WTC11 (cell line): ENCODE measurements around the gene CHRNA5. TPM values are rescaled to one million over a fixed set of nuclear protein-coding genes. Genes with fewer than 3 reads are reported as not detected.

Experiments used
- ATAC-seq: fragments of 200-7000 bp; cut with Tn5 transposase; 2 replicates; pipeline ENCODE4 v1.10.0; 2021; ENCODE audit warnings: mild to moderate bottlenecking, moderate library complexity
- CTCF ChIA-PET: fragments of 300-600 bp; sonication (Branson Sonifier 250); formaldehyde crosslinking; loops from one replicate; lab custom pipeline; 2021; ENCODE audit warnings: antibody characterized with exemption; lab: Charles Lee
- POLR2A ChIA-PET: fragments of 350-600 bp; sonication (Branson Sonifier 250); formaldehyde crosslinking; loops from one replicate; lab custom pipeline; 2021; ENCODE audit warnings: antibody characterized with exemption; lab: Charles Lee
- DNase-seq: peaks from one replicate; pipeline ENCODE4 v3.0.0; 2021; ENCODE audit warnings: low spot score
- H3K27ac Mint-ChIP-seq: 2 replicates; pipeline ENCODE4 v1.8.0; 2021; ENCODE audit warnings: mixed read lengths
- H3K27me3 Mint-ChIP-seq: 2 replicates; pipeline ENCODE4 v1.8.0; 2021; ENCODE audit warnings: low read depth, mild to moderate bottlenecking, moderate library complexity, mixed read lengths
- H3K36me3 Mint-ChIP-seq: 2 replicates; pipeline ENCODE4 v1.8.0; 2021; ENCODE audit warnings: mixed read lengths
- H3K4me1 Mint-ChIP-seq: 2 replicates; pipeline ENCODE4 v1.8.0; 2022; ENCODE audit warnings: mixed read lengths
- H3K4me3 Mint-ChIP-seq: 2 replicates; pipeline ENCODE4 v1.8.0; 2021; ENCODE audit warnings: mild to moderate bottlenecking, moderate library complexity, mixed read lengths
- H3K9me3 Mint-ChIP-seq: 2 replicates; pipeline ENCODE4 v1.8.0; 2021; ENCODE audit warnings: mixed read lengths
- ARID4B ChIP-seq: sonication (generic); formaldehyde crosslinking; IDR thresholded peaks from 2 replicates; pipeline ENCODE4 v1.8.0; 2023; ENCODE audit warnings: missing genetic modification reagents, mild to moderate bottlenecking, borderline replicate concordance
- ATF2 ChIP-seq: sonication (generic); formaldehyde crosslinking; IDR thresholded peaks from 2 replicates; pipeline ENCODE4 v1.8.1; 2022; ENCODE audit warnings: low read depth, missing genetic modification reagents, borderline replicate concordance
- ATF6 ChIP-seq: sonication (generic); formaldehyde crosslinking; IDR thresholded peaks from 2 replicates; pipeline ENCODE4 v1.8.1; 2023; ENCODE audit warnings: mild to moderate bottlenecking, missing genetic modification reagents
- E2F4 ChIP-seq: sonication (generic); formaldehyde crosslinking; IDR thresholded peaks from 2 replicates; pipeline ENCODE4 v1.8.1; 2022; ENCODE audit warnings: low read depth, mild to moderate bottlenecking, moderate library complexity, missing genetic modification reagents, borderline replicate concordance
- ESRRA ChIP-seq: sonication (generic); formaldehyde crosslinking; IDR thresholded peaks from 2 replicates; pipeline ENCODE4 v1.8.1; 2022; ENCODE audit warnings: mild to moderate bottlenecking, missing genetic modification reagents, borderline replicate concordance
- FOXP1 ChIP-seq: sonication (generic); formaldehyde crosslinking; IDR thresholded peaks from 2 replicates; pipeline ENCODE4 v1.8.0; 2022; ENCODE audit warnings: missing genetic modification reagents, mild to moderate bottlenecking, moderate library complexity, borderline replicate concordance
- GTF2I ChIP-seq: fragments of 250-450 bp; sonication (Bioruptor Pico); conservative IDR thresholded peaks from 2 replicates; pipeline ENCODE4 v1.4.0; 2021; ENCODE audit warnings: mild to moderate bottlenecking
- HMGA2 ChIP-seq: fragments of 250-450 bp; sonication (Bioruptor Pico); IDR thresholded peaks from 2 replicates; pipeline ENCODE4 v1.4.0; 2021; ENCODE audit warnings: mild to moderate bottlenecking, moderate library complexity
- JAZF1 ChIP-seq: fragments of 250-450 bp; sonication (Bioruptor Pico); IDR thresholded peaks from 2 replicates; pipeline ENCODE4 v1.9.0; 2021; ENCODE audit warnings: moderate library complexity, mild to moderate bottlenecking, inconsistent platforms
- JUN ChIP-seq: sonication (generic); formaldehyde crosslinking; IDR thresholded peaks from 2 replicates; pipeline ENCODE4 v1.8.0; 2023; ENCODE audit warnings: mild to moderate bottlenecking, missing genetic modification reagents
- MAX ChIP-seq: sonication (generic); formaldehyde crosslinking; IDR thresholded peaks from 2 replicates; pipeline ENCODE4 v1.8.0; 2022; ENCODE audit warnings: mild to moderate bottlenecking, missing genetic modification reagents
- MYBL2 ChIP-seq: sonication (generic); formaldehyde crosslinking; IDR thresholded peaks from 2 replicates; pipeline ENCODE4 v1.8.1; 2023; ENCODE audit warnings: mild to moderate bottlenecking, moderate library complexity, missing genetic modification reagents
- NR2C2 ChIP-seq: sonication (generic); formaldehyde crosslinking; IDR thresholded peaks from 2 replicates; pipeline ENCODE4 v1.8.0; 2022; ENCODE audit warnings: mild to moderate bottlenecking, missing genetic modification reagents
- PRDM15 ChIP-seq: sonication (generic); formaldehyde crosslinking; IDR thresholded peaks from 2 replicates; pipeline ENCODE4 v1.8.0; 2022; ENCODE audit warnings: missing genetic modification reagents
- SOX15 ChIP-seq: fragments of 250-450 bp; sonication (Bioruptor Pico); IDR thresholded peaks from 2 replicates; pipeline ENCODE4 v1.9.0; 2021; ENCODE audit warnings: mild to moderate bottlenecking
- SP1 ChIP-seq: sonication (generic); formaldehyde crosslinking; conservative IDR thresholded peaks from 2 replicates; pipeline ENCODE4 v1.8.1; 2022; ENCODE audit warnings: missing genetic modification reagents
- STAT6 ChIP-seq: sonication (generic); formaldehyde crosslinking; conservative IDR thresholded peaks from 2 replicates; pipeline ENCODE4 v1.8.1; 2023; ENCODE audit warnings: mild to moderate bottlenecking, low read depth, missing genetic modification reagents, moderate library complexity
- ZBTB21 ChIP-seq: sonication (generic); formaldehyde crosslinking; IDR thresholded peaks from 2 replicates; pipeline ENCODE4 v1.8.1; 2023; ENCODE audit warnings: mild to moderate bottlenecking, missing genetic modification reagents, borderline replicate concordance
- ZNF138 ChIP-seq: sonication (generic); formaldehyde crosslinking; conservative IDR thresholded peaks from 2 replicates; pipeline ENCODE4 v1.8.1; 2022; ENCODE audit warnings: mild to moderate bottlenecking, moderate library complexity, missing genetic modification reagents
- total RNA-seq: library from RNA; stranded (reverse); gene quantifications from 3 replicates; pipeline ENCODE4 v1.2.3, GENCODE V29; 2021

The CHRNA5 gene
- total RNA-seq, 1 experiment from 2014 or later: 21.0 TPM

GRCh38 chr15:78635346-78635745 is 70.0 kb downstream of the CHRNA5 start:
- Mint-ChIP-seq H3K4me1 (peaks cover 10% of the 10 kb centered on the region), H3K27ac (no peak overlapping the region), H3K4me3 (no peak overlapping the region), H3K36me3 (peaks cover 11% of the 10 kb centered on the region), H3K9me3 (peaks cover 8% of the 10 kb centered on the region), H3K27me3 (peaks cover 9% of the 10 kb centered on the region)
- POLR2A ChIA-PET: no interaction called here
- no peak for ATAC-seq
- CTCF ChIA-PET: interaction anchor here (0.7 to 7.2 kb wide), 6 partner anchors 15 to 105 kb away, joined by 3 to 75 read pairs (median 3); partner anchors contain the start of gene CHRNA3
- TF ChIP-seq PRDM15 (no peak), STAT6 (CRISPR knock-in tag) (no peak), MYBL2 (CRISPR knock-in tag) (no peak), SP1 (CRISPR knock-in tag) (no peak), ZNF138 (no peak), FOXP1 (CRISPR knock-in tag) (no peak), GTF2I (CRISPR knock-in tag) (no peak), NR2C2 (CRISPR knock-in tag) (no peak), JUN (no peak), HMGA2 (CRISPR knock-in tag) (no peak), ESRRA (no peak), SOX15 (no peak), MAX (no peak), ARID4B (CRISPR knock-in tag) (no peak)
- DNase-seq: no peak

- POLR2A ChIA-PET: no interaction called here
- H3K27me3 Mint-ChIP-seq: peaks cover 11% of the 10 kb centered on the region
- DNase-seq (no peak), ATAC-seq (no peak)
- peaks cover 8% of the 10 kb centered on the region for H3K9me3 Mint-ChIP-seq
- H3K27ac Mint-ChIP-seq: no peak overlapping the region
- H3K36me3 Mint-ChIP-seq: peaks cover 11% of the 10 kb centered on the region
- CTCF ChIA-PET: interaction anchor here (1.1 to 7.2 kb wide), 4 partner anchors 16 to 103 kb away, joined by 3 to 75 read pairs (median 66); partner anchors contain the start of gene CHRNA3
- H3K4me3 Mint-ChIP-seq: no peak overlapping the region
- peaks cover 11% of the 10 kb centered on the region for H3K4me1 Mint-ChIP-seq
- TF ChIP-seq ZBTB21 (CRISPR knock-in tag) (no peak), E2F4 (no peak), ESRRA (no peak), JAZF1 (CRISPR knock-in tag) (no peak), ATF2 (no peak), NR2C2 (CRISPR knock-in tag) (no peak), HMGA2 (CRISPR knock-in tag) (no peak), ATF6 (CRISPR knock-in tag) (no peak)
Observed at GRCh38 chr15:78636378-78636859, 71.1 kb downstream of the CHRNA5 start.
